Cardiac fibroblast (primary cell): ENCODE measurements around the gene BSN.
"Not testable (repeated sequence)": the region's sequence is repeated elsewhere in the genome, so short reads cannot be mapped to it uniquely, and the experiment has no call there.

Experiments
- DNase-seq, 2 donors: peaks; one replicate each; pipeline versions ENCODE4 v3.0.0 to v3.0.0-alpha.2; 2010; ENCODE audit warnings: low read depth in 2 of 2
- H3K4me3 ChIP-seq, 2 donors: replicated peaks in 1 of 2; 1 replicate in 1 of 2; 2 replicates in 1 of 2; pipeline ENCODE4 v1.5.1; 2011; ENCODE audit warnings: low read depth in 2 of 2, low read length in 2 of 2, mild to moderate bottlenecking in 2 of 2, moderate library complexity in 1 of 2
- CTCF ChIP-seq: IDR thresholded peaks from one replicate; pipeline ENCODE4 v1.5.1; 2011; ENCODE audit warnings: low read depth, mild to moderate bottlenecking, low read length, inconsistent platforms

BSN gene

GRCh38 chr3:49568965-49569364 lies 14.7 kb downstream of the BSN start:
- no peak for TF ChIP-seq CTCF
- H3K4me3 ChIP-seq: no peak overlapping the region
- DNase-seq: no peak

- no peak for TF ChIP-seq CTCF
- H3K4me3 ChIP-seq: no peak overlapping the region
- no peak for DNase-seq
Observed at GRCh38 chr3:49570028-49570654, 15.9 kb downstream of the BSN start.

DNA sequence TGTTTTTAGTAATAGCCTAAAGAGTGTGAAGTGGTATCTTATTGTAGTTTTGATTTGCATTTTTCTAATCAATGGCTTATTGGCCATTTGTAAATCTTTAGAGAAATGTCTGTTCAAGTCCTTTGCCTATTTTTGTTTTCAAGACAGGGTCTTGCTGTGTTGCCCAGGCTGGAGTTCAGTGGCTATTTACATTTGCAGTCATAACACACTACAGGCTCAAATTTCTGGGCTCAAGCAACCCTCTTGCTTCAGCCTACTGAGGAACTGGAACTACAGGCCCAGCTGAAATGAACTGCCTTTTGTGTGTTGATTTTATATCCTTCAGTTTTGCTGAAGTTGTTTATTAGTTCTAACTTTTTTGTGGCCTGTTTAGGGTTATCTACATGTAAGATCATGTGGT lies 27.9 kb downstream of the BSN start:
- no peak for TF ChIP-seq CTCF

DNA sequence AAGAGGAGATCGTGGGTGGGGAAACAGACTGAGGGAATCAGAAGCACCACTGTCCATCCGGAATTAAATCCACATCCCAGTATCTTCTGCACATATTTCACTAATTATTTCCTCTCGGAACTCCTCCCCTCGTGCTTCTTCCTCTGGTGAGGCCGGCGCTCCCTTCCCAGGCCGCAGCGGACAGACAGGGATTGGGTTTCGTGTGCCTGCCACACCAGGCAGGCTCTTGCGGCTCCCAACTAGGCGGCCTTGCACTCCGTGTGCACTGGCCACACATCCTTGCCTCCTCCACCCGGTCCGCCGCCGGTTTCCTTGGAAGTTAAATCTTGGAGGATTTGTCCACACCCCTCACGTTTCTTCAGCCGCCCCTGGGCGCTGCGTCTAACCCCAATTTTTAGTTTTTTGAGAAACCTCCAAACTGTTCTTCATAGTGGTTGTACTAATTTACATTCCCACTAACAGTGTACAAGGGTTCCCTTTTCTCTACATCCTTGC lies 31.0 kb downstream of the BSN start:
- H3K4me3 ChIP-seq, DNase-seq: not testable (repeated sequence)

More for the DNA sequence above, 27.9 kb downstream of the BSN start:
- H3K4me3 ChIP-seq: no peak overlapping the region
- DNase-seq: no peak

- no peak for TF ChIP-seq CTCF
- no peak overlapping the region for H3K4me3 ChIP-seq
- DNase-seq: no peak
Observed at GRCh38 chr3:49591615-49592014, 37.3 kb downstream of the BSN start.

DNA sequence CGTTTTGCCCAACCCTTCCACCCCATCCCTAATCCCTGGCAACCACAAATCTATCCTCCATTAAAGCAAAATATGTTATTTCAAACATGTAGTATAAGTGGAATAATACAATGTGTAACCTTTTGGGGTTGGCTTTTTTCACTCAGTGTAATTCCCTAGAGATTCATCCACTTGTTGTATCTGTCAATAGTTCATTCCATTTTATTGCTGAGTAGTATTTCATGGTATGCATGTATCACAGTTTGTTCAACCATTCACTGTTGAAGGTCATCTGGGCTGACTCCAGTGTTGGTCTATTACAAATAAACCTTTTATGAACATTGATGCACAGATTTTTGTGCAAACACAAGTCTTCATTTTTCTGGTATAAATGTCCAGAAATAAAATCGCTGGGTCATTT lies 38.8 kb downstream of the BSN start:
- TF ChIP-seq CTCF: no peak
- DNase-seq: peak in 1 of 2 donors; percentile 39
- H3K4me3 ChIP-seq: no peak overlapping the region

GRCh38 chr3:49600781-49601180 lies 46.5 kb downstream of the BSN start:
- no peak for TF ChIP-seq CTCF
- H3K4me3 ChIP-seq: no peak overlapping the region
- DNase-seq: no peak
